NCI-H748 treated with DMSO at 0.1 percent for 48 hours (cell line): Measurements from ENCODE around the gene CPLX3.

Source experiments
- DNase-seq: peaks from one replicate; lab custom pipeline; 2025; lab: John Stamatoyannopoulos, UW

The CPLX3 gene

GRCh38 chr15:74873036-74873755 is 46.8 kb downstream of the CPLX3 start, which contains the start of gene SCAMP2:
Gene SCAMP2 (minus strand): TSS chr15:74873365. CDS start chr15:74873255, 110 bp downstream.
- DNase-seq, result peak; percentile 63

GRCh38 chr15:74873756-74874424 is 47.5 kb downstream of the CPLX3 start:
- DNase-seq, result no peak

GRCh38 chr15:74878273-74878672 is 51.8 kb downstream of the CPLX3 start:
- DNase-seq, result no peak
